Calu3 (cell line): ENCODE data around the gene CNKSR3. TPM values are rescaled to one million over a fixed set of nuclear protein-coding genes. Genes with fewer than 3 reads are reported as not detected.

Experiments used
- BruUV-seq: library from RNA; stranded (reverse); fragments of 400-500 nt; replicated peaks from 2 replicates; lab custom pipeline; 2021; lab: Mats Ljungman, UMichigan
- CTCF ChIA-PET: fragments of 300-600 bp; sonication (Branson Sonifier 250); formaldehyde crosslinking; loops from one replicate; lab custom pipeline; 2022; ENCODE audit warnings: antibody characterized with exemption; lab: Charles Lee
- DNase-seq: peaks from one replicate; pipeline ENCODE4 v3.0.0; 2022
- H3K27ac Mint-ChIP-seq: one replicate; pipeline ENCODE4 v1.8.0; 2022; ENCODE audit warnings: mixed read lengths; ENCODE audit not compliant: unreplicated experiment
- H3K27me3 Mint-ChIP-seq: one replicate; pipeline ENCODE4 v1.8.0; 2022; ENCODE audit warnings: mixed read lengths; ENCODE audit not compliant: unreplicated experiment
- H3K36me3 Mint-ChIP-seq: one replicate; pipeline ENCODE4 v1.8.0; 2022; ENCODE audit warnings: mild to moderate bottlenecking, moderate library complexity, mixed read lengths; ENCODE audit not compliant: insufficient read depth, unreplicated experiment
- H3K4me1 Mint-ChIP-seq: one replicate; pipeline ENCODE4 v1.8.0; 2022; ENCODE audit warnings: mild to moderate bottlenecking, low read depth, mixed read lengths; ENCODE audit not compliant: unreplicated experiment
- H3K4me3 Mint-ChIP-seq: one replicate; pipeline ENCODE4 v1.8.0; 2022; ENCODE audit warnings: mild to moderate bottlenecking, low read depth, moderate library complexity, mixed read lengths; ENCODE audit not compliant: unreplicated experiment
- H3K9me3 Mint-ChIP-seq: one replicate; pipeline ENCODE4 v1.8.0; 2022; ENCODE audit warnings: low read depth, mixed read lengths; ENCODE audit not compliant: unreplicated experiment
- intact Hi-C: fragments of 100-400 bp; cut with micrococcal nuclease; formaldehyde crosslinking; loops from one replicate; pipeline ENCODE4 v1.10.0; 2022; ENCODE audit not compliant: unreplicated experiment
- total RNA-seq: library from RNA; stranded (reverse); gene quantifications from 2 replicates; pipeline ENCODE4 v1.2.3, GENCODE V29; 2022
- TF ChIP-seq, protein P1 (sequence below): fragments of 200-600 bp; IDR thresholded peaks from one replicate; pipeline ENCODE4 v1.8.0; 2022; ENCODE audit warnings: antibody characterized with exemption; ENCODE audit not compliant: unreplicated experiment

The CNKSR3 gene
- total RNA-seq, 1 experiment from 2014 or later: 4.0 TPM

DNA sequence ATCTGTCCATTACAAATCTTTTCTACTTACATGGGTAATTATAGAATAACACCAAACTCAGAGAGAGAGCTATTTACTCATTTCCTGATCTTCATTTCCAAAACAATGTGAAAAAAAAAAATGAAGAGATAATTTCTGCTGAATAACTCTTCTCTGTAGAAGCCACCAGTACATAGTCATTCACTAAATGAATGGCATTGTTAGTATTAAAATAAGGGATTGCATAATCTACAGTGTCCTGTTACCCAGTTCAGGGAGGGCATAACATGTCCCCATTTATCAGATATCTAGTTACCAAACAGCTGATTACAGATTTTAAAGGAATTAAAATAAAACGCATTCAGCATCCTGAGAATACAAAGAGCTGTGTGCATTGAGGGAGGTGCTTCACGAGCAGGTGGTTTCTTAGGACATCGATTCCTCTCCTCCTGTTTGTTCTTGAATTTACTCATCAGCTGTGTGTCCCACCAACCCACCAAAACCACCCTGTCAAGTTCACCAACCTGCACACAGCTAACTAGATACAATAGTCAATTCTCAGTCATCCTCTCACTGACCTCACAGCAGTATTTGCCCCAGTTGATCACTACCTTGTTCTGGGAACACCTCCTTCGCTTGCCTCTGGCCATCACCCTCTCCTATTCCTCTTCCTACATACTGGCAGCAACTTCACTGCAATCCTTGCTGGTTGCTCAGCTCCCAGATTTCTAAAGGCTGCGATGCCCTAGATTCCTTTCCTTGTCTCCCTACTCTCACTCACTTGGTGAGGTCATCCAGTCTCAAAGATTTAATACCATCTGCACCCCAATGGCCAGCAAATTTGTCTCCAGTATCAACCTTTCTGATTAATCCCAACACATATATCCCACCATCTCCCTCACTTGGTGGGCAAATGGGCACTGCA, 18.7 kb downstream of the CNKSR3 start:
- Mint-ChIP-seq H3K36me3 (no peaks in the 10 kb centered on the region), H3K27ac (no peak overlapping the region), H3K4me1 (no peaks in the 10 kb centered on the region), H3K9me3 (no peaks in the 10 kb centered on the region), H3K4me3 (no peak overlapping the region), H3K27me3 (no peaks in the 10 kb centered on the region)
- intact Hi-C loops: loop anchor here (1.0 kb wide), 1 partner anchor 13 kb away; no protein-coding TSS in a partner anchor
- CTCF ChIA-PET: interaction anchor here (0.6 kb wide), 1 partner anchor 1120 kb away, joined by 14 read pairs; no protein-coding TSS in a partner anchor
- BruUV-seq: no TSS peak
- TF ChIP-seq, protein P1, sequence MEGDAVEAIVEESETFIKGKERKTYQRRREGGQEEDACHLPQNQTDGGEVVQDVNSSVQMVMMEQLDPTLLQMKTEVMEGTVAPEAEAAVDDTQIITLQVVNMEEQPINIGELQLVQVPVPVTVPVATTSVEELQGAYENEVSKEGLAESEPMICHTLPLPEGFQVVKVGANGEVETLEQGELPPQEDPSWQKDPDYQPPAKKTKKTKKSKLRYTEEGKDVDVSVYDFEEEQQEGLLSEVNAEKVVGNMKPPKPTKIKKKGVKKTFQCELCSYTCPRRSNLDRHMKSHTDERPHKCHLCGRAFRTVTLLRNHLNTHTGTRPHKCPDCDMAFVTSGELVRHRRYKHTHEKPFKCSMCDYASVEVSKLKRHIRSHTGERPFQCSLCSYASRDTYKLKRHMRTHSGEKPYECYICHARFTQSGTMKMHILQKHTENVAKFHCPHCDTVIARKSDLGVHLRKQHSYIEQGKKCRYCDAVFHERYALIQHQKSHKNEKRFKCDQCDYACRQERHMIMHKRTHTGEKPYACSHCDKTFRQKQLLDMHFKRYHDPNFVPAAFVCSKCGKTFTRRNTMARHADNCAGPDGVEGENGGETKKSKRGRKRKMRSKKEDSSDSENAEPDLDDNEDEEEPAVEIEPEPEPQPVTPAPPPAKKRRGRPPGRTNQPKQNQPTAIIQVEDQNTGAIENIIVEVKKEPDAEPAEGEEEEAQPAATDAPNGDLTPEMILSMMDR: no peak
- DNase-seq: no peak

GRCh38 chr6:154489822-154490221, 20.7 kb downstream of the CNKSR3 start:
- Mint-ChIP-seq H3K9me3 (no peaks in the 10 kb centered on the region), H3K4me3 (no peak overlapping the region), H3K27me3 (no peaks in the 10 kb centered on the region), H3K4me1 (no peaks in the 10 kb centered on the region), H3K36me3 (no peaks in the 10 kb centered on the region), H3K27ac (no peak overlapping the region)
- no peak for DNase-seq
- TF ChIP-seq, protein P1: no peak
- no TSS peak for BruUV-seq
- intact Hi-C loops: no loop called here
- CTCF ChIA-PET: no interaction called here

DNA sequence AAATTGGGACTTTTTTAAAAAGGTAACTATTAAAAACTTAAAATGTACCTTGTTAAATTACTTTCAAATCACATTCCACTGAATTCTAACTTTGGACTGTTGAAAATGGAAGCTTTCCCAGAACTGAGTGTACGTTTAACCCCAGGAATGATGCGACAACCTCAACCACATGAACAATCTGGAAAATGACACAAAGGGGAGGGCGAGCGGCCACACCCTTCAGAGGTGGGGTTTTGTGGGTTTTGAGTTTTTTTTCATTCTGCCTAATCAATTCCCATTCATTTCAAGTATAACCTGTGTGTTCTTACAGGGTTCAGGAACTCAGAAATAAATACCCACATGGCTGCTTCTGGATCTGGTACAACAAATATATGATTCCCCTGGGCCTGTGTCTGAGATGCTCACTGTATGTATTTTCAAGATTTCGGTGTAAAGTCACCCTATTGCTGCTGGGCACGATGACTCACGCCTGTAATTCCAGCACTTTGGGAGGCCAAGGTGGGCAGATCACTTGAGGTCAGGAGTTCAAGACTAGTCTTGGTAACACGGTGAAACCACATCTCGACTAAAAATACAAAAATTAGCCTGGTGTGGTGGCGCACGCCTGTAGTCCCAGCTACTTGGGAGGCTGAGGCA, 21.6 kb downstream of the CNKSR3 start:
- TF ChIP-seq, protein P1: no peak
- H3K36me3 Mint-ChIP-seq: no peaks in the 10 kb centered on the region
- no peak overlapping the region for H3K4me3 Mint-ChIP-seq
- H3K27ac Mint-ChIP-seq: no peak overlapping the region
- CTCF ChIA-PET: no interaction called here
- intact Hi-C loops: no loop called here
- no peaks in the 10 kb centered on the region for H3K9me3 Mint-ChIP-seq
- H3K4me1 Mint-ChIP-seq: no peaks in the 10 kb centered on the region
- DNase-seq: no peak
- no peaks in the 10 kb centered on the region for H3K27me3 Mint-ChIP-seq
- BruUV-seq: no TSS peak

DNA sequence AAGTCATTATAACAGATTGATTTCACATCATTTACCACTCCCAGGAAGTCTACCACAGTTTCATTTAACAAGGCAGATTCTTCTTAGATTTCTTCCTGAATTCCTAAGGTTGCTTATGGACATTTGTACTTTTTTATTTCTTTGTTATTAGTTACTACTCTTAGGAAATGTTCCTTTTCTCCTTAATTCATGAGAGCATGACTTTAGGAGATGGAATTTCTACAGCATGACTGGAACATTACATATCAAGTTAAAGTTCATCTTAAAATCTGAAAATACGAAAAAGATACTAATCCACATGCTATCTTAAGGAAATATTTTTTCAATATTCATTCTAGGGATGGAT, 22.3 kb downstream of the CNKSR3 start:
- intact Hi-C loops: no loop called here
- Mint-ChIP-seq H3K4me1 (no peaks in the 10 kb centered on the region), H3K36me3 (no peaks in the 10 kb centered on the region), H3K9me3 (no peaks in the 10 kb centered on the region), H3K27me3 (no peaks in the 10 kb centered on the region), H3K4me3 (no peak overlapping the region), H3K27ac (no peak overlapping the region)
- no TSS peak for BruUV-seq
- TF ChIP-seq, protein P1: no peak
- no peak for DNase-seq
- CTCF ChIA-PET: no interaction called here
